Neural cell (in vitro differentiated cells): ENCODE results near the gene RNF17. TPM values are rescaled to one million over a fixed set of nuclear protein-coding genes. Genes with fewer than 3 reads are reported as not detected.

Experiments
- H2AFZ ChIP-seq: fragments of 200-600, 300-800 bp; sonication (generic), shearing (Covaris generic); 2 replicates; pipeline ENCODE4 v1.6.0; 2014; ENCODE audit warnings: low read depth, mild to moderate bottlenecking, antibody characterized with exemption, low read length, moderate library complexity
- H3F3A ChIP-seq: fragments of 200-600 bp; shearing (Covaris generic); 2 replicates; pipeline ENCODE4 v1.6.1; 2016; ENCODE audit warnings: mild to moderate bottlenecking, moderate library complexity, mixed read lengths, antibody characterized with exemption, low read length; ENCODE audit not compliant: insufficient read depth, poor library complexity, severe bottlenecking
- H3K27ac ChIP-seq: fragments of 200-600, 300-800 bp; sonication (generic), shearing (Covaris generic); 2 replicates; pipeline ENCODE4 v1.5.1; 2014; ENCODE audit warnings: mild to moderate bottlenecking, low read length, moderate library complexity
- H3K27me3 ChIP-seq: fragments of 300-800, 200-600 bp; sonication (generic), shearing (Covaris generic); 2 replicates; pipeline ENCODE4 v1.6.0; 2014; ENCODE audit warnings: mild to moderate bottlenecking, low read depth, low read length, moderate library complexity; ENCODE audit not compliant: insufficient read depth
- H3K36me3 ChIP-seq: fragments of 300-800, 200-600 bp; sonication (generic), shearing (Covaris generic); 2 replicates; pipeline ENCODE4 v1.5.1; 2014; ENCODE audit warnings: mild to moderate bottlenecking, antibody characterized with exemption, low read length, moderate library complexity; ENCODE audit not compliant: insufficient read depth
- H3K4me2 ChIP-seq: fragments of 300-800, 200-600 bp; sonication (generic), shearing (Covaris generic); 2 replicates; pipeline ENCODE4 v1.6.0; 2014; ENCODE audit warnings: mild to moderate bottlenecking, low read length
- H3K4me3 ChIP-seq: fragments of 300-800, 200-600 bp; sonication (generic), shearing (Covaris generic); 2 replicates; pipeline ENCODE4 v1.5.1; 2014; ENCODE audit warnings: mild to moderate bottlenecking, low read length, moderate library complexity
- H3K79me2 ChIP-seq: fragments of 200-600 bp; shearing (Covaris generic); replicated peaks from 2 replicates; pipeline ENCODE4 v1.6.0; 2014; ENCODE audit warnings: mild to moderate bottlenecking, low read length, moderate library complexity; ENCODE audit not compliant: insufficient read depth
- H3K9ac ChIP-seq: fragments of 300-800, 200-600 bp; sonication (generic), shearing (Covaris generic); 2 replicates; pipeline ENCODE4 v1.6.1; 2016; ENCODE audit warnings: mild to moderate bottlenecking, low read length, mixed read lengths
- H3K9me2 ChIP-seq: fragments of 200-600 bp; shearing (Covaris generic); 2 replicates; pipeline ENCODE4 v1.6.1; 2016; ENCODE audit warnings: mild to moderate bottlenecking, low read length, mixed read lengths; ENCODE audit not compliant: insufficient read depth
- H3K9me3 ChIP-seq: fragments of 200-600, 300-800 bp; sonication (generic), shearing (Covaris generic); 2 replicates; pipeline ENCODE4 v1.6.1; 2016; ENCODE audit warnings: mild to moderate bottlenecking, mixed run types, low read length, moderate library complexity, mixed read lengths
- H4K20me1 ChIP-seq: fragments of 200-600 bp; shearing (Covaris generic); 2 replicates; pipeline ENCODE4 v1.6.1; 2016; ENCODE audit warnings: mild to moderate bottlenecking, mixed run types; ENCODE audit not compliant: insufficient read depth
- EP300 ChIP-seq: fragments of 450-650 bp; conservative IDR thresholded peaks from 2 replicates; pipeline ENCODE4 v1.6.1; 2014; ENCODE audit warnings: antibody characterized with exemption, mild to moderate bottlenecking, moderate library complexity; ENCODE audit not compliant: poor library complexity, severe bottlenecking
- EZH2 ChIP-seq: fragments of 200-600, 300-800 bp; shearing (Covaris generic), sonication (generic); IDR thresholded peaks from 2 replicates; pipeline ENCODE4 v1.6.1; 2014; ENCODE audit warnings: antibody characterized with exemption, low read length, borderline replicate concordance, mild to moderate bottlenecking; ENCODE audit not compliant: insufficient read depth, poor library complexity, severe bottlenecking
- MXI1 ChIP-seq: fragments of 450-650 bp; conservative IDR thresholded peaks from 2 replicates; pipeline ENCODE4 v1.6.1; 2014; ENCODE audit warnings: antibody characterized with exemption, mild to moderate bottlenecking; ENCODE audit not compliant: poor library complexity, severe bottlenecking
- POLR2AphosphoS5 ChIP-seq: IDR thresholded peaks from 2 replicates; pipeline ENCODE4 v1.6.1; 2012
- RAD21 ChIP-seq: fragments of 450-650 bp; conservative IDR thresholded peaks from 2 replicates; pipeline ENCODE4 v1.6.1; 2014; ENCODE audit warnings: antibody characterized with exemption, mild to moderate bottlenecking, moderate library complexity
- REST ChIP-seq: IDR thresholded peaks from 2 replicates; pipeline ENCODE4 v1.6.1; 2012; ENCODE audit warnings: borderline replicate concordance
- SMC3 ChIP-seq: fragments of 450-650 bp; conservative IDR thresholded peaks from 2 replicates; pipeline ENCODE4 v1.6.1; 2014; ENCODE audit warnings: antibody characterized with exemption, mild to moderate bottlenecking, moderate library complexity; ENCODE audit not compliant: poor library complexity
- TAF1 ChIP-seq: IDR thresholded peaks from 2 replicates; pipeline ENCODE4 v1.6.1; 2012; ENCODE audit warnings: low read depth
- polyA plus RNA-seq: library from polyadenylated mRNA; depleted of rRNA; stranded (reverse); fragments of >200 nt; gene quantifications from 2 replicates; pipeline ENCODE4 v1.2.3, GENCODE V29; 2014
- TF ChIP-seq, protein P1 (sequence below): fragments of 450-650 bp; IDR thresholded peaks from 2 replicates; pipeline ENCODE4 v1.5.1; 2014; ENCODE audit warnings: antibody characterized with exemption, mild to moderate bottlenecking, moderate library complexity; ENCODE audit not compliant: poor library complexity, severe bottlenecking

Gene RNF17
- polyA plus RNA-seq, 1 donor from 2014 or later = not detected

GRCh38 chr13:24718192-24718965 is 45.6 kb upstream of the RNF17 start:
- H3K9me2 ChIP-seq = no peaks in the 10 kb centered on the region
- no peak overlapping the region for H3K4me2 ChIP-seq
- H3K27ac ChIP-seq = no peak overlapping the region
- TF ChIP-seq TAF1 = no peak
- no peak overlapping the region for H2AFZ ChIP-seq
- no peaks in the 10 kb centered on the region for H3K27me3 ChIP-seq
- no peaks in the 10 kb centered on the region for H3K36me3 ChIP-seq
- H3K9ac ChIP-seq = no peak overlapping the region
- H3F3A ChIP-seq = no peaks in the 10 kb centered on the region
- no peaks in the 10 kb centered on the region for H3K79me2 ChIP-seq
- H4K20me1 ChIP-seq = no peaks in the 10 kb centered on the region
- H3K9me3 ChIP-seq = no peaks in the 10 kb centered on the region
- no peak overlapping the region for H3K4me3 ChIP-seq

- Histone ChIP-seq H2AFZ (no peak overlapping the region), H3K4me3 (no peak overlapping the region), H4K20me1 (no peaks in the 10 kb centered on the region)
Observed at GRCh38 chr13:24719139-24719538, 44.8 kb upstream of the RNF17 start.

More at GRCh38 chr13:24719139-24719538, 44.8 kb upstream of the RNF17 start:
- Histone ChIP-seq H3K9me2 (no peaks in the 10 kb centered on the region), H3K36me3 (no peaks in the 10 kb centered on the region), H3F3A (no peaks in the 10 kb centered on the region), H3K27ac (no peak overlapping the region), H3K27me3 (no peaks in the 10 kb centered on the region), H3K4me2 (no peak overlapping the region), H3K9me3 (no peaks in the 10 kb centered on the region), H3K9ac (no peak overlapping the region), H3K79me2 (no peaks in the 10 kb centered on the region)
- no peak for TF ChIP-seq SMC3
- no peak for TF ChIP-seq REST
- TF ChIP-seq, protein P1, sequence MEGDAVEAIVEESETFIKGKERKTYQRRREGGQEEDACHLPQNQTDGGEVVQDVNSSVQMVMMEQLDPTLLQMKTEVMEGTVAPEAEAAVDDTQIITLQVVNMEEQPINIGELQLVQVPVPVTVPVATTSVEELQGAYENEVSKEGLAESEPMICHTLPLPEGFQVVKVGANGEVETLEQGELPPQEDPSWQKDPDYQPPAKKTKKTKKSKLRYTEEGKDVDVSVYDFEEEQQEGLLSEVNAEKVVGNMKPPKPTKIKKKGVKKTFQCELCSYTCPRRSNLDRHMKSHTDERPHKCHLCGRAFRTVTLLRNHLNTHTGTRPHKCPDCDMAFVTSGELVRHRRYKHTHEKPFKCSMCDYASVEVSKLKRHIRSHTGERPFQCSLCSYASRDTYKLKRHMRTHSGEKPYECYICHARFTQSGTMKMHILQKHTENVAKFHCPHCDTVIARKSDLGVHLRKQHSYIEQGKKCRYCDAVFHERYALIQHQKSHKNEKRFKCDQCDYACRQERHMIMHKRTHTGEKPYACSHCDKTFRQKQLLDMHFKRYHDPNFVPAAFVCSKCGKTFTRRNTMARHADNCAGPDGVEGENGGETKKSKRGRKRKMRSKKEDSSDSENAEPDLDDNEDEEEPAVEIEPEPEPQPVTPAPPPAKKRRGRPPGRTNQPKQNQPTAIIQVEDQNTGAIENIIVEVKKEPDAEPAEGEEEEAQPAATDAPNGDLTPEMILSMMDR = no peak
- TF ChIP-seq POLR2AphosphoS5 = no peak
- TF ChIP-seq TAF1 = no peak
- TF ChIP-seq EZH2 = no peak
- no peak for TF ChIP-seq RAD21
- TF ChIP-seq MXI1 = no peak
- TF ChIP-seq EP300 = no peak
